Measurements from ENCODE around the gene SYCP1.
A peak's percentile ranks its signal among the peaks of the same experiment; 100 is the strongest.
"Not testable (repeated sequence)": the region's sequence is repeated elsewhere in the genome, so short reads cannot be mapped to it uniquely, and the experiment has no call there.

The SYCP1 gene

GRCh38 chr1:114861384-114861783 is 6.7 kb downstream of the SYCP1 start:
- Histone ChIP-seq H3K36me3 (ENCODE audit: control insufficient read depth, insufficient read depth, low read length) (no peaks in the 10 kb centered on the region), H3K27ac (ENCODE audit: low read depth, low read length) (no peak overlapping the region), H3K27me3 (ENCODE audit: control insufficient read depth, insufficient read depth, low read length) (no peaks in the 10 kb centered on the region), H3K9me3 (ENCODE audit: control insufficient read depth, insufficient read depth, low read length) (no peaks in the 10 kb centered on the region), H3K4me3 (ENCODE audit: low read depth, low read length) (no peak overlapping the region), H3K4me1 (ENCODE audit: control insufficient read depth, insufficient read depth, low read length) (no peaks in the 10 kb centered on the region), H3K9ac (ENCODE audit: low read depth, low read length) (no peak overlapping the region)

- no peaks in the 10 kb centered on the region for H3K36me3 ChIP-seq (ENCODE audit: control insufficient read depth, insufficient read depth, low read length)
- no peak overlapping the region for H3K4me3 ChIP-seq (ENCODE audit: low read depth, low read length)
- H3K9me3 ChIP-seq (ENCODE audit: control insufficient read depth, insufficient read depth, low read length): no peaks in the 10 kb centered on the region
- peaks cover 12% of the 10 kb centered on the region; the same call in 1 of the 2 replicates for H3K4me1 ChIP-seq (ENCODE audit: control insufficient read depth, insufficient read depth, low read length)
- H3K27me3 ChIP-seq (ENCODE audit: control insufficient read depth, insufficient read depth, low read length): no peaks in the 10 kb centered on the region
- no peak overlapping the region for H3K9ac ChIP-seq (ENCODE audit: low read depth, low read length)
- H3K27ac ChIP-seq (ENCODE audit: low read depth, low read length): no peak overlapping the region
Measured at GRCh38 chr1:114892194-114892918, 37.7 kb downstream of the SYCP1 start.

GRCh38 chr1:114896795-114897194 is 42.1 kb downstream of the SYCP1 start:
- no peaks in the 10 kb centered on the region for H3K36me3 ChIP-seq (ENCODE audit: control insufficient read depth, insufficient read depth, low read length)
- no peaks in the 10 kb centered on the region for H3K9me3 ChIP-seq (ENCODE audit: control insufficient read depth, insufficient read depth, low read length)
- no peak overlapping the region for H3K9ac ChIP-seq (ENCODE audit: low read depth, low read length)
- no peaks in the 10 kb centered on the region for H3K27me3 ChIP-seq (ENCODE audit: control insufficient read depth, insufficient read depth, low read length)
- H3K4me1 ChIP-seq (ENCODE audit: control insufficient read depth, insufficient read depth, low read length): peaks cover 26% of the 10 kb centered on the region
- H3K27ac ChIP-seq (ENCODE audit: low read depth, low read length): no peak overlapping the region
- no peak overlapping the region for H3K4me3 ChIP-seq (ENCODE audit: low read depth, low read length)

- peak overlapping the region; percentile 55; the same call in 1 of the 2 replicates for H3K9ac ChIP-seq (ENCODE audit: low read depth, low read length)
- no peaks in the 10 kb centered on the region for H3K27me3 ChIP-seq (ENCODE audit: control insufficient read depth, insufficient read depth, low read length)
- no peaks in the 10 kb centered on the region for H3K36me3 ChIP-seq (ENCODE audit: control insufficient read depth, insufficient read depth, low read length)
- peaks cover 25% of the 10 kb centered on the region for H3K4me1 ChIP-seq (ENCODE audit: control insufficient read depth, insufficient read depth, low read length)
- peaks cover 6% of the 10 kb centered on the region; the same call in 1 of the 2 replicates for H3K9me3 ChIP-seq (ENCODE audit: control insufficient read depth, insufficient read depth, low read length)
- H3K27ac ChIP-seq (ENCODE audit: low read depth, low read length): peak overlapping the region; percentile 63
- peak overlapping the region; percentile 57 for H3K4me3 ChIP-seq (ENCODE audit: low read depth, low read length)
Measured at GRCh38 chr1:114901814-114902213, 47.2 kb downstream of the SYCP1 start.

- Histone ChIP-seq H3K4me3 (ENCODE audit: low read depth, low read length) (peak overlapping the region; percentile 57), H3K27me3 (ENCODE audit: control insufficient read depth, insufficient read depth, low read length) (no peaks in the 10 kb centered on the region), H3K27ac (ENCODE audit: low read depth, low read length) (peak overlapping the region; percentile 63), H3K4me1 (ENCODE audit: control insufficient read depth, insufficient read depth, low read length) (peaks cover 20% of the 10 kb centered on the region), H3K36me3 (ENCODE audit: control insufficient read depth, insufficient read depth, low read length) (no peaks in the 10 kb centered on the region), H3K9ac (ENCODE audit: low read depth, low read length) (peak overlapping the region; percentile 55; the same call in 1 of the 2 replicates), H3K9me3 (ENCODE audit: control insufficient read depth, insufficient read depth, low read length) (peaks cover 6% of the 10 kb centered on the region; the same call in 1 of the 2 replicates)
Measured at GRCh38 chr1:114902343-114902742, 47.7 kb downstream of the SYCP1 start.

GRCh38 chr1:114903480-114903879 is 48.8 kb downstream of the SYCP1 start:
- H3K27ac ChIP-seq (ENCODE audit: low read depth, low read length): no peak overlapping the region
- no peak overlapping the region for H3K9ac ChIP-seq (ENCODE audit: low read depth, low read length)
- no peaks in the 10 kb centered on the region for H3K36me3 ChIP-seq (ENCODE audit: control insufficient read depth, insufficient read depth, low read length)
- H3K9me3 ChIP-seq (ENCODE audit: control insufficient read depth, insufficient read depth, low read length): peaks cover 6% of the 10 kb centered on the region; the same call in 1 of the 2 replicates
- H3K27me3 ChIP-seq (ENCODE audit: control insufficient read depth, insufficient read depth, low read length): no peaks in the 10 kb centered on the region
- peaks cover 20% of the 10 kb centered on the region for H3K4me1 ChIP-seq (ENCODE audit: control insufficient read depth, insufficient read depth, low read length)
- no peak overlapping the region for H3K4me3 ChIP-seq (ENCODE audit: low read depth, low read length)

GRCh38 chr1:114915720-114916119 is 61.1 kb downstream of the SYCP1 start:
- H3K4me3 ChIP-seq (ENCODE audit: low read depth, low read length); H3K27ac ChIP-seq (ENCODE audit: low read depth, low read length); H3K36me3 ChIP-seq (ENCODE audit: control insufficient read depth, insufficient read depth, low read length); H3K9me3 ChIP-seq (ENCODE audit: control insufficient read depth, insufficient read depth, low read length); H3K4me1 ChIP-seq (ENCODE audit: control insufficient read depth, insufficient read depth, low read length); H3K27me3 ChIP-seq (ENCODE audit: control insufficient read depth, insufficient read depth, low read length); H3K9ac ChIP-seq (ENCODE audit: low read depth, low read length): not testable (repeated sequence)

- Histone ChIP-seq H3K27me3 (ENCODE audit: control insufficient read depth, insufficient read depth, low read length) (no peaks in the 10 kb centered on the region), H3K4me1 (ENCODE audit: control insufficient read depth, insufficient read depth, low read length) (no peaks in the 10 kb centered on the region)
Measured at GRCh38 chr1:114926607-114927006, 71.9 kb downstream of the SYCP1 start.

GRCh38 chr1:114927401-114927800 is 72.7 kb downstream of the SYCP1 start:
- no peaks in the 10 kb centered on the region for H3K27me3 ChIP-seq (ENCODE audit: control insufficient read depth, insufficient read depth, low read length)
- no peak overlapping the region for H3K4me3 ChIP-seq (ENCODE audit: low read depth, low read length)
- no peaks in the 10 kb centered on the region for H3K36me3 ChIP-seq (ENCODE audit: control insufficient read depth, insufficient read depth, low read length)
- H3K27ac ChIP-seq (ENCODE audit: low read depth, low read length): no peak overlapping the region
- no peak overlapping the region for H3K9ac ChIP-seq (ENCODE audit: low read depth, low read length)
- H3K9me3 ChIP-seq (ENCODE audit: control insufficient read depth, insufficient read depth, low read length): peaks cover 2% of the 10 kb centered on the region; the same call in 1 of the 2 replicates
- H3K4me1 ChIP-seq (ENCODE audit: control insufficient read depth, insufficient read depth, low read length): no peaks in the 10 kb centered on the region

More at GRCh38 chr1:114926607-114927006, 71.9 kb downstream of the SYCP1 start:
- H3K9ac ChIP-seq (ENCODE audit: low read depth, low read length): no peak overlapping the region
- H3K27ac ChIP-seq (ENCODE audit: low read depth, low read length): no peak overlapping the region
- no peak overlapping the region for H3K4me3 ChIP-seq (ENCODE audit: low read depth, low read length)
- no peaks in the 10 kb centered on the region for H3K36me3 ChIP-seq (ENCODE audit: control insufficient read depth, insufficient read depth, low read length)
- H3K9me3 ChIP-seq (ENCODE audit: control insufficient read depth, insufficient read depth, low read length): no peaks in the 10 kb centered on the region

GRCh38 chr1:114956570-114956969 is 101.9 kb downstream of the SYCP1 start:
- no peak overlapping the region for H3K4me3 ChIP-seq (ENCODE audit: low read depth, low read length)
- H3K4me1 ChIP-seq (ENCODE audit: control insufficient read depth, insufficient read depth, low read length): no peaks in the 10 kb centered on the region
- no peaks in the 10 kb centered on the region for H3K36me3 ChIP-seq (ENCODE audit: control insufficient read depth, insufficient read depth, low read length)
- H3K27me3 ChIP-seq (ENCODE audit: control insufficient read depth, insufficient read depth, low read length): no peaks in the 10 kb centered on the region
- H3K9ac ChIP-seq (ENCODE audit: low read depth, low read length): no peak overlapping the region
- no peak overlapping the region for H3K27ac ChIP-seq (ENCODE audit: low read depth, low read length)
- no peaks in the 10 kb centered on the region for H3K9me3 ChIP-seq (ENCODE audit: control insufficient read depth, insufficient read depth, low read length)

- H3K4me3 ChIP-seq (ENCODE audit: low read depth, low read length): no peak overlapping the region
- no peak overlapping the region for H3K9ac ChIP-seq (ENCODE audit: low read depth, low read length)
- no peaks in the 10 kb centered on the region for H3K9me3 ChIP-seq (ENCODE audit: control insufficient read depth, insufficient read depth, low read length)
- no peaks in the 10 kb centered on the region for H3K36me3 ChIP-seq (ENCODE audit: control insufficient read depth, insufficient read depth, low read length)
- no peaks in the 10 kb centered on the region for H3K27me3 ChIP-seq (ENCODE audit: control insufficient read depth, insufficient read depth, low read length)
- no peaks in the 10 kb centered on the region for H3K4me1 ChIP-seq (ENCODE audit: control insufficient read depth, insufficient read depth, low read length)
- H3K27ac ChIP-seq (ENCODE audit: low read depth, low read length): no peak overlapping the region
Measured at GRCh38 chr1:114959423-114959822, 104.8 kb downstream of the SYCP1 start.
